ENCODE data around the gene NR1D1.

Gene NR1D1

DNA sequence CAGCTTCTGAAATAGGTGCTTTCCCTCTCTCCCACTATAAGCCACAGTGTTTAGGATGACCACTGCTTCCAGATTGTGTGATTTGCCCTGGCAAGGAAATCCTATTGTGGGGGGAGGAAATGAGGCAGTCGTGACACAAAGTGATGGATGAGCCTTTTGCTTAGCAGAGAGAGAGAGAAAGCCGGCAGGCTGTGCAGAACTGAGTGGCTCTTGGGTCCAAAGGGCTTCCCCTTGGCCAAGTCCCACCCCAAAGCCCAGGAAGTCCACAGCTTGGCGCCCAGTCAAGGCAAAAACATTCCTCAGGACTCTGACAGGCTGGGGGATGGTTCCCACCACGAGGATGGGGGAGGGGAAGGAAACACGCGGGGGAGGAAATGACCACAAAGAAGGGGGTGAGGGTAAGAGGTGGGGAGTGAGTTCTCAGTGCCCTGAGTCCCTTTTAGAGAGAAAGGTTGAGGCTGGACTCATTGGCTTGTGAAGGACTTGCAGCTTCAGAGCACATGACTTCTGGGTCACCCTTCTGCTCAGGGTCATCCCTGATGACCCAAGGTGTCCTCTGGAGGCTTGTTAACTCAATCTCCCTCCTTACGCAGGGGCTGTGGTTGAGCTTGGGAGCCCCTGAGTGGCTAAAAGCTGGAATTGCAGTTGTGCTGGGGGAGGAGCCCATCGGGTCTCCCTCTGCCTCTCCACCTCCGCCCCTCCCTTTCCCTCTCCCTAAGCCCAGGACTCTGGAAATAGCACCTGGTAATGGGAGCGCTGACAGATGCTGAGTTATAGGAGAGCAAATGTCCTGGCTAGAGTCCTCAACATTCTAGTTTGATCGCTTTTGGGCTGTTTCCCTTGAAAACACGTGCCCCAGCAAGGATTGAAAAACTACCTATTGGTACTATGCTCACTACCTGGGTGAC, 11.1 kb upstream of the NR1D1 start:
- peak; percentile 88 for DNase-seq

DNA sequence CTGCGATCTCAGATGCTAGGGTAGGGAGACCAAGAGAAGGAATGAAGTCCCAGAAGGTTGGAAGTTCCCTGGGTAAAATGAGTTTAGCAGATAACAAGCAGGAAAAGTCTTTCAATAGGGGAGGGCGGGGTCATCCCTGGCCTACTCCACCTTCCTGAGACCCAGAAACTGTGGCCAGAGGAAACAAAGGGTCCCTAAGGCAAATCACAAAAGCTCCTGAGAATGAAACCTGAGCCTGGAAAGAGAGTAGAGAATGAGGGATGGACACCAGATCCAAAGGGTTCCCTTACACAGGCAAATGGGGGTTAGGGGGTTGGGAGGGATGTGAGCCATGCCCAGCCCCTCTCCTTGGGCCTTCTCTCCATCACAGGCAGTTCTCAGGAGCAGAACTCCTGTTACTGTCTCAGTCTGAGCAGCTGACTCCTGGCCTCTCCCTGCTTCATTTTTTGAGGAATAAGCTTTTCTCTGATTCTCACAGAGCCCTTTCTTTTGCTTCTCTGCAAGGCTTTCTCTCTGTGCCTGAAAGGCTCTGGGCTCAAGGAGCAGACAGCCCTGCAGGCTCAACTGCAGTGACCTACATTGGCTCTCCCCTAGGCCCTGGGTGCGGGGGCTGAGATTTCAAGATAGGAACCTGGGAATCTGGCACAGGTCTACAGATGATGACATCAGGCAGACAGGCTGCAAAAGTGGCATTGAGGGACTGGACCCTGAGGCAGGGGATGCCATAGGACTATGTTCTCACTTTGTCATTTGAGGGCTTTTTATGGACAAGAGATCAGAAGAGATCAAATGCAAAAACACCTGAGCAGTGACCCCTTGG, 9.8 kb upstream of the NR1D1 start:
- DNase-seq = no peak

DNA sequence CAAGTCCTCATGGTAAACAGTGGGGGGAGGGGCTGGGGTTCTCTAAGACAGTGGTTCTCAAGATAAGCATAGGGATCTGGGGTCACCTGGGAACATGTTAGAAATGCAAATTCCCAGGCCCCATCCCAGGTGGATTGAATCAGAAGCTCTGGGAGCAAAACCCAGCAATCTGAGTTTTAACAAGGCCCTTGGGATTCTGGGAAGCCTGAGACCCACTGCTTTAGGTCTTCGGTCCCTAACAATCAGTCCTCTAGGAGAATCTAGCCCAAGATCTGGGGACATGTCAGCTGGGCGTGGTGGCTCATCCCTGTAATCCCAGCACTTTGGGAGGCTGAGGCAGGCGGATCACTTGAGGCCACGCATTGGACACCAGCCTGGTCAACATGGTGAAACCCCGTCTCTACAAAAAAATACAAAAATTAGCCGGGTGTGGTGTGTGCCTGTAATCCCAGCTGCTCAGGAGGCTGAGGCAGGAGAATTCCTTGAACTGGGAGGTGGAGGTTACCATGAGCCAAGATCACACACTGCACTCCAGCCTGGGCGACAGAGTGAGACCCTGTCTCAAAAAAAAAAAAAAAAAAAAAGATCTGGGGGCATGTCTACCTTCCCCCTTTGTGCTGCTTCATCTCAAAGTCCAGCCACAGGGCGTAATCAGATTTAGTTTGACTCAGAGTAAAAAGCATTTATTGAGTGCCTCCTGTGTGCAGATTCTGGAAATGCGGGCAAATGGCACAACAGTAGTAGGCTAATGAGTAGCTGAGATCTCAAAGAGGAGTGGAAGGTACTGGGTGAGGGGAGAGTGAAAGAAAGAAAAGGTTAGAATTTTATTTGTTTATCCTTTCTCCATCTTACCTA, 8.8 kb upstream of the NR1D1 start:
- DNase-seq = peak; percentile 27

DNA sequence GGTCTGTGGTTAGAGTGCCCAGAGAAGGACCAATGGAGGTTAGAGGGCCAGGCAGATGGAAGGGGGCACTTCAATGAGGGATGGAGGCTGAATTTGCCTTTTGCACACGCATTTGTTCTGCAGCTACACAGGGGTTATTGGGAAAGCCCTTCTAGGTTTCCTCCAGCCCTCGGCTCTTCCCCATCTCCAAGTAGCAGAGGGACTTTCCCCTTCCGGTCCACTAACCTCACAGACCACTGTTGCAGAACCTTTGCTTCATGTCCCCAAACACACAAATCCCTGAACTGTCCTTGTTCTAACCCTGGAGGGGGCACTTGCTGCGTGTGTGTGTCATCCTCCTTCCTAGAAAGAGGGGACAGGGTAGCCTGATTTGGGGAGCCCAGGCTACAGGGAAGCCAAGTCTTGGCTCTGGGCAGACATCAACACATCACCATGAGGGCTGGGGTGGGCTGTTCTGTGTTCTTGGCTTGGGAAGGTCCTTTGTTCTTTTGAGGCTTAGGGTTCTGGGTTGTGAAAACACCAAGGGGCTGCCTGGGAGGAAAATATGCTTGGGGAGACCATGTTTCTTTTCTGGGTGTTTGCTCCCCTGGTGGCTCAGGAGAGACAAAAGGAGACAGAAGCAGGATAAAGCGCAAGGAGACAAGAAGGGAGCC, 7.3 kb upstream of the NR1D1 start:
- DNase-seq = no peak

DNA sequence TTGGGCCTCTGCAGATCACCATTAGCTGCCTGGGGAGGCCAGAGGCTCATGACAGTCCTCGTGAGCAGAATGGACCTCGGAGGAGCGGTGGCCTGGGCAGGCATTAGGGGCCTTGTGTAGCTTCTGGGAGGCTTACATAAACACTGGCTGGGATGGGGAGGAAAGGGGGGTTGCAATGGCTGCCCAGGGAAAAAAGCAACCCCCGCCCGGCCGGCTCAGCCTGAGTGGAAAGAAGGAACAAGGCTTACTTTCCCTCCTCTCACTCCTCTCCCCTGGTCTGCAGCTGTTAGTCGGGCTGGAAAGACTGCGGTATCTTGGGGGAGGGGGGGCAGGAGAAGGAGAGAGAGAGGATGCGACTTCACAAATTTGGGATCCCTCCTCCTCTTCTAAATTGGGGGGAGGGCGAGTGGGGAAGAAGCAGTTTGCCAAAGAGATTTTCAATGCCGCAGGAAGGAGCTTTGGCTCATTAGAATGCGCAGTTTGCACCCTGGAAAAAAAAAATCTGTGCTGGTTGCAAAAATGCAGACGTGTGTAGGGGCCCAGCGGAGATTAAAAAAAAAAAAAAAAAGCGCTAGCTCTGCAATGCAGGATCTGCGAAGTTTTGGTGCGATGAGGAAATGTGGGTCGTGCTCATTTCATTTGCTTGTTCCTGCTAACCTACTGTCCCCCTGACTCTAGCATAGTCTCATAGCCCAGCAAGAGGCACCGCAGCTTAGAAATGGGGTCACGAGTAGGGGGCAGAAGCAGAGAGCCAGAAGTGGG, 6.6 kb upstream of the NR1D1 start:
- DNase-seq = peak; percentile 57

DNA sequence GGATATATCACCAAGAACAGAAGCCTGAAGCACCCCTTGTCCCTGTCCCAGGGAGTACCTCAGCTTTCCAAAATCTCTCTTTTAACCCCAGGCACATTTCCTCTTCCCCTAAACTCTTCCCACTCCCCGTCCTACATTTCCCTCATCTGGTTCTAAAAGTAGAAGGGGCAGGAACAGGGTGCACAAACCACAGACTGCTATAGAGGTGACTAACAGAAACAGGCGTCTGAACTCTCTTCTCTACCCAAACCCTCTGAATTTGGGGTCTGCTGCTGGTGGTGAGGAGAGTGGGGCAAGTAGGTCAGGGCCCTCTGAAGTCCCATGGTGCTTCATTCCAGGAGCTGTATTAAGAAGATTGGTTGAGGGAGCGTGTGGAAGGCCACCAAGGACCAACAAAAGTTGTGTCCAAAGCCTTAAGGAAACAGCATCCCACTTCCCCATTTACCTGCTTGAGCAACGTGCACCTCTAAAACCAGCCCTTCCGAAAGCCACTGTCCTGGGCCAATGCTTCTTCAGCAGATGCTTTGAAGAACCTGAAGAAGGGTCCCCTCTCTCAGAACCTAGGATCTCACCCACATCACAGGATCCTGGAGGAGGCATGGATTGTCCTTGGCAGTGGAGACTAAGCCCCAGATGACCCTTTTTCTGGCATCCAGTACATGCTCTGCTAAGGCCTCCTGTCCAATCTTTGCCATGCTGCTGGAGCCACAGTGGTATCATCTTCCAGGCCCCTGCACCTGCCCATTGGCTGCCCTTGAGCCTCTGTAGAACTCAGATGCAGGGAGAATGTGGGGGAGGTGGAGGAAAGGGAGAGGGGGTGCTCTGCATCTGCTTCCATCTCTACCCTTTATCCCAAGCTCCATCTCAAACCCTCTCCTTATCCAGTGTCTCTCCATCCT, 5.7 kb upstream of the NR1D1 start:
- peak; percentile 27 for DNase-seq

DNA sequence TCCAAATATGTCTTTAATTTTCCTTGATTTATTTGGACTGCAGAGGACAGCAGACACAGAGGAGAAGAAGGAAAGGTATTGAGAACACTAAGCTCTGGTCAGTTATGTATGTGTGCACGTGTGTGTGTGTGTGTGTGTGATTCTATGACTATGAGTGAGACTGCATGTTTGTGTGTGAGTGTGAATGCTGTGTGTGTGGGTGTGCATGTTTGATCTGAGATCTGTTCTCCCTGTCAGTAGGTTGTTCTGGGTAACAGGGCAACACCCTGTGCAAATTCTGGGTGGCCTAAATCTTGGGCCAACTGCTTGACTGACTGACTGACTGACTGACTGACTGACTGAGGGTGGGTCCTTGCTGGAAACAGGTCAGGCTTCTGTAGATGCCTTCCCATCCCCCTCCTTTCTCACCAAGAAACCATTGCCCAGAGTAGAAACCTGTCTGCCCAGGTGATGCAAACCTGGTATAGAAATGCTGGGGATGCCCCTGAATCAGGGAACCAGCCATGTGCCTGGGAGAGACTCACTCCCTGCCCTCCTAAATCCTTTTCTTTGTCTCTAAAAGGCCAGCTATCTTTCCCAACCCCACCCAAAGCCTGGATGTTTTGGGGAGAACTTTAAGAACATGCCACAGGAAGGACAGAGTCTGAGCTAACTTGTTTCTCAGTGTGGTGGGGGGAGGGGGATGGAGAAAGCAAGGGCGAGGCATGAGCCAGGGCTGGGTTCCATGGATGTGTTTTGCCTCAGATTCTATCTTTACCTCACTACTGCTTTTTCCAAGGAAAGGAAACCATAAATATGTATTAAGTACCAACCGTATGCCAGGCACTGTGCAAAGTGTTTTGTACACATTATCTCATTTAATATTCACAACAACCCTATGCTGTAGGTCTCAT, 4.5 kb upstream of the NR1D1 start:
- no peak for DNase-seq

DNA sequence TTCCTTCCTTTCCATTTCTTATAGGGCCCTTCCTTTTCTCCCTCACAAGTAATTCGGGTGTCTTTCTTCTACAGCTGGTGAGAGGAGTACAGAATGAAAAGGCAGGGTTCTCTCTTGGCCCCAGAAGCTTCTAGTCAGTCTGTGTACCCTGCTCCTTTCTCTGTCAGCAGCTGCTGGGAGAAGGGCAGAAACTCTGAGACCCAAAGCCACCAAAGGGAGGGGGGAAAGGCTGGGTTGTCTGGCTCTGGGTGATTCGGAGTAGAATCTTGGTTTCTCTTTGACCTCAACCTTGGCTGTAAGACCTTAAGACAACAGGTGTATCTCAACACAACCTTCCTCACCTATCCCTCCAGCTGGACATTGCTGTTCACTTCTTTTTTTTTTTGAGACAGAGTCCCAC, 3.3 kb upstream of the NR1D1 start:
- peak; percentile 78 for DNase-seq

DNA sequence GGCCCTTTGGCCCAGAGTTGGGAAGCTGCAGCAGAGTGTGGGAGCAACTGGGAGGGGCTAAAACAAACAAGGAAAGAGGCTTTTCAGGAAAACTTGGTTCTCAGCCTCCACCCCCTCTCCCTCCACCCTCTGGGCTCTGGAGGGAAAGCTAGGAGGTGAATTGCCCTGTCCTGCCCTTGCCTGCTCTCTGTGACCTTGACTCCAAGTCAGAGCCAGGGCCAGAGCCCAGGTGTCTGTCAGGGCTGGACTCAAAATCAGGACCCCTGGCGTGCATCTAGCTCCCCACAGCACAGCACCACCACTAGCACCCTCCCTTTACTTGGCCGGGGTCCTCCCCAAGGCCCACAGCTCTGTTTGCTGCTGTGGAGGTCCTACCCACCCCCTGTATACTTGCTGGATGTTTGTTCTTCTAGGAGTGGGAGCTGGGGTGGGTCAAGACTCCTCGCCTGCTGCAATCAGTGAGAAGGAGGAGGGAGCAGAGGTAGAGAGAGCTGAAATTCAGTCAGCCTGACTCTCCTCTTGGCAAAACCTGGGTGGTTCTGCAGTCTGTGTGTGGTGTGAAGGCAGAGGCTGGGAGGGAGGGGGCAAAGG, 2.8 kb upstream of the NR1D1 start:
- no peak for DNase-seq

DNA sequence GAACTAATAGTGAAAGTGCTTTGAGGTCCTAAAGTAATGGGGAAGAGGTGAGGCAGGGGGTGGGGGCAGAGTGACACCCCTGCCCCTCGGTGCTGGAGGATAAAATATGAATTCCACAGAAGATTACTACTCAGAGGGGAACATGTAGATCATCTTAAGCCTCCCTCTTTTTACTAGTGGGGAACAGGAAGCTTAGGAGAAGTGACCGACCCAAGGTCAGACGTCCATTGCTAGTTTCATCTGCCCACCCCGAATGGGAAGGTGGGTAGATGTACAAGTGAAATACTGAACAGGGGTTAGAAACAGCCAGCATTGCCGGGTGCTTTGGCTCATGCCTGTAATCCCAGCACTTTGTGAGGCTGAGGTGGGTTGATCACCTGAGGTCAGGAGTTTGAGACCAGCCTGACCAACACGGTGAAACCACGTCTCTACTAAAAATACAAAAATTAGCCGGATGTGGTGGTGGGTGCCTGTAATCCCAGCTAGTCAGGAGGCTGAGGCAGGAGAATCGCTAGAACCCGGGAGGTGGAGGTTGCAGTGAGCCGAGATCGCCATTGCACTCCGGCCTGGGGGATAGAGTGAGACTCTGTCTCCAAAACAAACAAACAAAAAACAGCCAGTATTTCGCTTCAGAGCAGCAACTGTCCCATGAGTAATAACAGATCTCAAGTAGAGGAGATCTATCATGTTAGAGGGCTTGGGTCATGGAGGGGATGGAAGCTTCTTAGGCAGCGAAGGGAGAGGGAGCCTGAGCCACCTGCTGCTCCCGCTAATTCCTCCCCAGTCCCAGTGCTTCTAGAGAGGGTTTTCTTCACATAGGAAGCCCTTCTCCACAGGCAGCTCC, 1.2 kb upstream of the NR1D1 start:
- DNase-seq = no peak

DNA sequence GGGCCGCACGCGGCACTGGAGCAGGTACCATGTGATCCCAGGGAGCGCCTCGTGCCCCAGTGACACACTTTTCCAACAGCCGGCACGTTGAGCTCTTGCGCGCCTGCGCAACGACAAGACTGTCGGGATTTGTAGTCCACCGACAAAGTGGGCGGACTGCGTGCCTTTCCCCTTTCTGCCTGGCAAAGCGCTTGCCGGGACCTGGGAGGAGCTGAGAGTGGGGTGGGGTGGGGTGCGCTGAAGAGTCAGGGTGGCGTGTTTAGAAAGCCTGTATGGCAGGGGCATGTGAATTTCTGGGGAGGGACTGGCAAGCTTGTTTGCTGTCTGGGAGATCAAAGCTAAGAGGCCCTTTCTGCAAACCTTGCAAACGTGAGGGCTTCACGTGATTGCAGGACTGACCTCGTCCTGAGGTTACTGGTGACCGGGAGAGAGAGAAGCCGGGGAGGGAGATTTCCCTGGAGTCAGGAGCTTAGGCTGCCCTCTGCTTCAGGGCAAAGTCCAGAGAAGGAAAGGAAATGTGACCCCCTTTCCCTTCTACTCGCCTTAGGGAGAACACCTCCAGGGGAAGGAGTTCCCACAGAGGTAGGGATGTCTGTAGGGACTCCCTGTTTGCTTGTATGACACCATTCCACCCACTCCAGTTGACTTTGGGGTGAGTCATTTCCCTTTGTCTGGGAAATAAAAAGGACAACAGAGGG, 429 bp upstream of the NR1D1 start:
- peak; percentile 97 for DNase-seq

DNA sequence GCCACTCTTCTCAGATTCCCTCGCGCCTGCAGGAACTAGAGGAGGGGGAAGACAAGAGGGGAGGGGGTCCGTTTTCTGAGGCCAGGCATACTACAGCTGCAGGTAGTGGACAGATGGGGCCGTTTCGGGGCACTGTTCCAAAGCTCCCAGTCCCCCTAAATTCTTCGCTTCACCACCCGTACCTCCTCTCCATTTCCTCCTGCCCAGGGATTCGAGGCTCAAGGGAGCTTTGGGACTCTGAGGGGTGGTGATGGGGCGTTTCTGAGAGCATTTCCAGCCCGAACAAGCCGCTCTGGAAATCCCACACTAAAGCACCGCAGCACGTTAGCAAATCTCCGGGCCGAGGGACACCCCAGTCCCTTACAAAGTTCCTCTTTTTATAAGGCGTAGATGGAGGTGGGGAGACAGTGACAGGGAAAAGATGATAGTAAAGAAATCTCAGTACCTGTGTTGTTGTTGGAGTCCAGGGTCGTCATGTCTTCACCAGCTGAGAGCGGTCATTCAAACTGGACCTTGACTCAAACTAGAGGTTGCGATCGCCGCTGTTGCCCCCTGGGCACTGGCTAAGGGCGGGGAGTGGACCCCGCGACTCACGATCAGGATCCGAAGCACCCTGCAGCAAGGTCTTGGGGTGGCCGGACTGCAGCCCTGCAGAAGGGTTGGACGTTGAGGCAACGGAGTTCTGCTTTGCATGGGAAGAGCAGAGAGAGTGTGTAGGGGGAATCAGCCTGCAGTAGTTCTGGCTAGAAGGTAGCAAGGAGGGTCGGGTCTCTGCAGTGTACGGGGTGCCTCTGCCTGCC, 570 bp downstream of the NR1D1 start:
- peak; percentile 35 for DNase-seq

DNA sequence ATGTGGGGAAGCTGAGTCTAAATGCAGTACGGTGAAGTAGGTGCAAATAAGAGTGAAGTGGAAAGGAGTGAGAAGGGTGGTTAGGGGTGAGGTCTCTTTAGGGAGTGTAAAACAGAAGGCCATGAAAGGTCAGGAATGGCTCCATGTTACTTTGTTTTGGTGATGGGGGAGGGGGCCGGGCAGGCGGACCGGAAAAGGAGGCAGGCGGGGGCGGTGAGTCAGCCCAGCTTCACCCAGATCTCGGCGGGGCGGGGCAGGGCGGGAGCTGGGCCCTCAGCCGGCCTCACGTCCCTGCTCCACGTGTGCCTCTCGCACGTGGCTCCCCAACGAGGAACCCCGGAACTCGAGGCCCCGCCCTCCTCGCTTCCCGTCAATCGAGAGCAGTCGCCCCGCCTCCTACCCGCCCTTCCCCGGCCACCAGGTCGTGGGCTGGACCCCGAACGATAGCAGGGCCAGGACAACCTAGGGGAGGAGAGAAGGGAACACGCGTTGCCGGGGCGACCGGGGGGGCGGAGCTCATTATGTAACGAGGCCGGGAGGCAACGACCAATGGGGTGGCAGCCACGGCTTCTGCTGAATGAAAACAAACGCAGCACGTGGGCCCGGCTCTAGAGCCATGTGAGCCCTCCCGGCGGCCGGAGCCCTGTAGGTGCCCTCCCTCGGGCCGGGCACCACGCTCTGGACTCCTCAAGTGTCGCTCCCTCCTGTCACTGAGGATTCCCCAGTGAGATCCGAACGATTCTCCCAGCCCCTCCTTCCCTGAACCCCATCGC, 1.4 kb downstream of the NR1D1 start:
- DNase-seq = peak; percentile 100

DNA sequence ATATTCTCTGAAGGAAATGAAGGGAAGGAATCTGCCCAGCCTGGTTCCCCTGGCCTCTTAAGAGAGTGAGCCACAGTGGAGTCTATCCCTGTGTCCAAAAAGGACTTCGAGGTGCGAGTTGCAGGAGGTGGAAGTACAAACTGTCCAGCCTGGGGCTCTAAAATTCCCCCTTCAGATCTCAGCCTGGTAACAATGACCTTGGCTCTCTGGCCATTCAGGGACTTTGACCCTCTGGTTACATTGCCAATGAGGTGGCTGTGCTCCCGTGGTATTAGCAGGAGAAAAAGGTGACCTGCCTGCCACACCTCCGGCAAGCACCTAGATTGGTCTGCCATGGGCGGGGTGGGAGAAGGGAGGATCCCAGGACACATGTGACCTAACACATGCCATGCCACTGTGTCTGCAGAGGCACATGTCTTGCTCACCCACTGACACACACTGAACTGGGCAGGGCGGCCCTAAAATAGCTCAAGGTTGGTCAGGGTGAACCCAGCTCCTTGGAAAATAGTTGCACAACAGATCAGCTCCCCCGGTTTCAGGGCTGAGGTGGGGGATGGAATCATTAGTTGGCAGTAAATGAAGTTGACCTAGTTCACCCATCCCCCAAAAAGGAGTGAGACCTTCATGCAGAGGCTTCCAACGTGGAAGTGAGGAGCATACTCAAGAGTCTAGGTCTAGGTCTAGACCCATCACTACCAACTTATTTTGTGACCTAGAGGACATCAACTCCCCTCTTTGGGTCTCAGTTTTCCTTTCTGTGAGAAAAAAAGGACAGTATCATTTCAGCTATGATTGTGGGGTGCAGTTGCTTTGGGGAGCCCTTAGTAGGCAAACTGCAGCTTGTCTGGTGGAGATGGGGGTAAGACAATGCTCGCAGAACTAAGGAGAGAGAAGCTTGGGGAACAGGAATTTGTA, 2.2 kb downstream of the NR1D1 start:
- DNase-seq = peak; percentile 74

DNA sequence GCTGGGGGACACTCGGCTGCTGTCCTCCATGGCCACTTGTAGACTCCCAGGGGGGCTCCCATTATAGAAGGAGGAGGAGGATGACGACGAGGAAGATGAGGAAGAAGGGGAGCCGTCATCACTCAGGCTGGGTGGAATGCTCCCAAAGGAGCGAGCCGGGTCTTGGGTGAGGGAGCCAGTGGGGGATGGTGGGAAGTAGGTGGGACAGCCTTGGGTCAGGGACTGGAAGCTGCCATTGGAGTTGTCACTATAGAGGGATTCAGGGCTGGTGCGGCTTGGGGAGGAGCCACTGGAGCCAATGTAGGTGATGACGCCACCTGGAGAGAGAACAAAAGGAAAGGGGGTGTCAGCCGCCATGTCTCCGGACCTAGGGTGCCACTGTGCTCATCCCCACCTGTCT, 3.3 kb downstream of the NR1D1 start:
- no peak for DNase-seq

Measured in RPMI8226 (cell line).